Measurements from ENCODE around the gene BAIAP2. TPM values are rescaled to one million over a fixed set of nuclear protein-coding genes. Genes with fewer than 3 reads are reported as not detected.

BAIAP2 gene
- total RNA-seq, 2 donors from 2014 or later, result 11.0 to 13.9 TPM

GRCh38 chr17:81031566-81032550 lies 3.1 kb upstream of the BAIAP2 start:
- H3K4me1 Mint-ChIP-seq, result peaks cover 12% of the 10 kb centered on the region
- DNase-seq, result no peak
- H3K9me3 ChIP-seq (ENCODE audit: control insufficient read depth, low read length, poor library complexity, severe bottlenecking), result no peaks in the 10 kb centered on the region
- peaks cover 29% of the 10 kb centered on the region for H3K27me3 Mint-ChIP-seq
- H3K27ac Mint-ChIP-seq, result no peak overlapping the region
- H3K4me3 Mint-ChIP-seq, result no peak overlapping the region
- no peak for ATAC-seq
- H3K36me3 Mint-ChIP-seq (ENCODE audit: low read depth), result no peaks in the 10 kb centered on the region

DNA sequence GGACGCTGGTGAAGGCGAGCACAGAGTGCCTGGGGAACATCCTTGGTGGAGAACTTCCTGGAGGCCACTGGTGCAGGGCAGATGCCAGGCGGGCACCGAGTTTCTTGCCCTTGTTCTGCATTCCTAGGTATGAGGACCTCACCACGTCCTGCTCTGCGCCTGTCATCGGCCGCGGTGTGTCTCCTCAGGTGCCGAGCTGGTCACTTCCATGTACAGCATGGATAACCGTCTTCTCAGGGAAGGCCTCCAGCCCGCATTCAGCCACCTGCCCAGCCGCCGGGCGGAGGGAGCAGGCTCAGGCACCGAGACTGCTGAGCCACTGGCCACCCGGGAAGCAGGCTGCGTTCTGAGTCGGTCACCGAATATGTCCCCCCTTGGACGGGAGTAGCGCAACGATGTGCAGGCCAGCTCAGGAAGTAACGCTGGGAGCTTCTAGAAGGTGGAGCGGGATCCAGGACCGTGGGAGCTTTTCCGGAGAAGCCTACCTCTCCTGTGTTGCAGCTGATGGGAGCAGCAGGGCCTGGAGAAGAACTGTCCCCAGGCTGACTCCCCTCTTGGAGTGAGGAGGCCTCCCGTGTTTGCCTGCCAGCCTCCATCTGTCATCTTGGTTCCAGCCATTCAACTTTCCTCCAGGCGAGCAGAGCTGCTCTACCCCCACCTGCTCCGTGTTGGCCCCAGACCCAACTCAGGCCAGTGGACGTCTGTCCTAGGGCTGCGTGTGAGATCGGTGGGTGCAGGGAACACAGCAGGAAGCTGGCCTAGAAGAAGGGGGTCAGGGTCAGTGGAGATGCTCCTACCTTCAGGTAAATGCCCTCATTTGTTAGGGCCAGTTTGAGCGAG lies 2.1 kb upstream of the BAIAP2 start:
- H3K27ac Mint-ChIP-seq, result no peak overlapping the region
- DNase-seq (no peak), ATAC-seq (no peak)
- peaks cover 12% of the 10 kb centered on the region for H3K4me1 Mint-ChIP-seq
- no peaks in the 10 kb centered on the region for H3K9me3 ChIP-seq (ENCODE audit: control insufficient read depth, low read length, poor library complexity, severe bottlenecking)
- peaks cover 34% of the 10 kb centered on the region for H3K27me3 Mint-ChIP-seq
- H3K4me3 Mint-ChIP-seq, result peak overlapping the region; percentile 50
- no peaks in the 10 kb centered on the region for H3K36me3 Mint-ChIP-seq (ENCODE audit: low read depth)

GRCh38 chr17:81033535-81034167 lies 1.3 kb upstream of the BAIAP2 start:
- no peaks in the 10 kb centered on the region for H3K9me3 ChIP-seq (ENCODE audit: control insufficient read depth, low read length, poor library complexity, severe bottlenecking)
- H3K27ac Mint-ChIP-seq, result no peak overlapping the region
- H3K27me3 Mint-ChIP-seq, result peaks cover 36% of the 10 kb centered on the region
- H3K4me3 Mint-ChIP-seq, result peak overlapping the region; percentile 89
- no peak for DNase-seq
- H3K36me3 Mint-ChIP-seq (ENCODE audit: low read depth), result no peaks in the 10 kb centered on the region
- H3K4me1 Mint-ChIP-seq, result peaks cover 12% of the 10 kb centered on the region
- ATAC-seq, result no peak

DNA sequence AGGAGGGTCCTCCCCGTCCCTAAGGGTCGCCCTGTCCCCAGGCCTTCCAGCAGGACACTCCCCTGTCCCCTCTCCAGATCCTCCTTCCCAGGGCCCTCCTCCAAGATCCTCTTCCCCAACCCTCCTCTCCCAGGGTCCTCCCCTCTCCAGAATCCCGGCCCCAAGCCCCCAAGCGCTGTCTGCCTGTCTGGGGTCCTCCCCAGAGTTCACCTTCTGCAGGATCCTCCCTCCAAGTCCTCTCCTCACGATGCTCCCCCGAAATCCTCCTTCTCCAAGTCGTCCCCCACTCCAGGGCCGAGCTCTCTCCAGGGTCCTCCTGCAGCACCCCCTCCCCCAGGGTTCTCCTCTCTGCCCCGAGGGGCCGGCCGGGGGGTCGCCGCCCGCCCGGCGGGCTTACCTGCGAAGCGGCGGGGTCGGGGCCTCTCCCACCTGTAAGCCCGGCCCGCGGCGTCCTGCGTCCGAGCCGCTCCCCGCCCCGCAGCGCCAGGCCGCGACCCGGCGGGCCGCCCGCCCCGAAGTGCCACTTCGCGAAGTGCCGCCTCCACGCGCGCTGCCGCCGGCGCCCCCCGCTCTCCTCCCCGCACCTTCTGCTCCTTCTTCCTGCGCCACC lies 678 bp upstream of the BAIAP2 start:
- no peaks in the 10 kb centered on the region for H3K36me3 Mint-ChIP-seq (ENCODE audit: low read depth)
- no peaks in the 10 kb centered on the region for H3K9me3 ChIP-seq (ENCODE audit: control insufficient read depth, low read length, poor library complexity, severe bottlenecking)
- ATAC-seq (no peak), DNase-seq (no peak)
- H3K4me1 Mint-ChIP-seq, result peaks cover 12% of the 10 kb centered on the region
- peaks cover 33% of the 10 kb centered on the region for H3K27me3 Mint-ChIP-seq
- peak overlapping the region; percentile 89 for H3K4me3 Mint-ChIP-seq
- H3K27ac Mint-ChIP-seq, result no peak overlapping the region

GRCh38 chr17:81035521-81036196 lies 708 bp downstream of the BAIAP2 start:
- DNase-seq, result no peak
- H3K27ac Mint-ChIP-seq, result no peak overlapping the region
- H3K4me3 Mint-ChIP-seq, result peak overlapping the region; percentile 82
- H3K9me3 ChIP-seq (ENCODE audit: control insufficient read depth, low read length, poor library complexity, severe bottlenecking), result no peaks in the 10 kb centered on the region
- ATAC-seq, result peak; percentile 1
- H3K36me3 Mint-ChIP-seq (ENCODE audit: low read depth), result no peaks in the 10 kb centered on the region
- H3K4me1 Mint-ChIP-seq, result peaks cover 12% of the 10 kb centered on the region
- peaks cover 23% of the 10 kb centered on the region for H3K27me3 Mint-ChIP-seq

DNA sequence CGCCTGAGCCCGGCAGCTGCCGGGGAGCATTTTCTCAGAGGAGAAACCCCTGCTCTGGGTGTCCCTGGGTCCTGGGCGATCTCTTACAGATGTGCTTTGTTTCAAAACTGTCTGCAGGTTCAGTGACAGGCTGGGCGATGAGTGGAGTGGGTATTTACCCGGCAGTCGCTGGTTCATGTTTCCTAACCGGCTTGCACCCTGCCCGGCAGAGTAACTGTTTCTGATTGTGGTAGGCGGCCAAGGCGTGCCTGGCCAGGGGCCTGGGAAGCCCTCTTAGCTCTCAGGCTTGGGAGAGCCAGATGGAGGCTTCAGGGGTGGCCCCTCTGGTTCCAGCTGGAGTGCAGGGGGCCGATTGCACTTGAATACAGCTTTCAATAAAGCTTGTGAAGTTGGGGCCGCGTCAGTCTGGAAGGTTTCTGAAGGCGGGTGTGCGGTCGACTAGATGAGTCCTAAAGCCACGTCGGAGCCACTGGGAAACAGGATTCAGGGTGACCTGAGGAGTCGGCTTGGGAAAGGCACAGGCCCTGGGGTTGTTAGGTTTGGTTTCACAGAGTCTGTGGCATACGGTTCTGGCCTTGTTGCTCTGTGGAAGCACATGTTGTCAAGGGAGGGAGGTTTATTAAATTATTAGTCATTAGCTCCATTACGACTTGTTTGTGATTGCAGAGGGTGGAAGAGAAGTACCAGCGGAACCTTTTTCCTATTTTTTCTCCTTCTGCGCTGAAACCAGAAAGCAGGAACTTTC lies 1.4 kb downstream of the BAIAP2 start:
- DNase-seq (no peak), ATAC-seq (no peak)
- no peaks in the 10 kb centered on the region for H3K36me3 Mint-ChIP-seq (ENCODE audit: low read depth)
- no peaks in the 10 kb centered on the region for H3K9me3 ChIP-seq (ENCODE audit: control insufficient read depth, low read length, poor library complexity, severe bottlenecking)
- peak overlapping the region; percentile 9 for H3K27ac Mint-ChIP-seq
- peak overlapping the region; percentile 82 for H3K4me3 Mint-ChIP-seq
- peaks cover 12% of the 10 kb centered on the region for H3K4me1 Mint-ChIP-seq
- peaks cover 17% of the 10 kb centered on the region for H3K27me3 Mint-ChIP-seq

DNA sequence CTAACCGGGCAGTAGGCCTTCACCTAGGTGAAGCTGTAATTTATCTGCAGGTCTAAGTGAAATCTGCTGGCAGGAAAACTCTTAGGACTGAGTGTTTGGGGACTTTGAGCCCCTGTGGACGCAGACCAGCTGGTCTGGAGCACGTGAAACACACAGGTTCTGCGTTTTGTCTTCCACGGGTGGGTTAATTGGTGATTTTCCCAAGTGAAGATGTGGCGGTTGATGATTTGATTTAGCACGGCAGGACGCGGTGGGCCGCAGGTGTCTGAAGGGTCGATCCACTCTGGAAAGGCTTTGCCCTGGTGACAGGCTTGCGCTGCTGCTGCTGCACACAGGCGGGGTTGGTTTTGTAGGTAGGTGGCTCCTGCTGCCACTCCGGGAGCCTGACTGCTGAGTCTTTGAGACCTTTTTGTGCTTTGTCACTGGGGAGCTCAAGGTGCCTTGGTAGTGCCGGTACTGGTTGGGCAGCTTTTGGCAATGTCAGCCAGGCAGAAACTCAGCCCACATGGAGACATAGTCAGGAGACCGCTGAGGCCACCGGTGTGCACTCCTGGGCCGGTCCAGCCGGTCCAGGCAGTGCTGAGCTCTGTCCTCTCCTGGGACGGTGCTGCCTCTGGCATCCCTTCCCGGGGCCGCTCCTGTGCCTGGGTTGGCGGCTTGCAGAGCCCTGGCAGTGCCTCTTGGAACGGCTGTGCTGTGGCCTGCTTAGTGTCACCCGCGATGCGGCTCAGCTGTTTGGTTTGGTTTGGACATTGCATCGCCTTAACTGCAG lies 2.3 kb downstream of the BAIAP2 start:
- no peak for DNase-seq
- peak overlapping the region; percentile 82 for H3K4me3 Mint-ChIP-seq
- peaks cover 12% of the 10 kb centered on the region for H3K4me1 Mint-ChIP-seq
- peaks cover 17% of the 10 kb centered on the region for H3K27me3 Mint-ChIP-seq
- no peak for ATAC-seq
- no peaks in the 10 kb centered on the region for H3K9me3 ChIP-seq (ENCODE audit: control insufficient read depth, low read length, poor library complexity, severe bottlenecking)
- no peaks in the 10 kb centered on the region for H3K36me3 Mint-ChIP-seq (ENCODE audit: low read depth)
- peak overlapping the region; percentile 9 for H3K27ac Mint-ChIP-seq

GRCh38 chr17:81037798-81038733 lies 3.1 kb downstream of the BAIAP2 start:
- ATAC-seq, result no peak

GRCh38 chr17:81039096-81039495 lies 4.1 kb downstream of the BAIAP2 start:
- DNase-seq (no peak), ATAC-seq (no peak)
- H3K9me3 ChIP-seq (ENCODE audit: control insufficient read depth, low read length, poor library complexity, severe bottlenecking), result no peaks in the 10 kb centered on the region
- Mint-ChIP-seq H3K4me3 (no peak overlapping the region), H3K27ac (no peak overlapping the region), H3K27me3 (peaks cover 12% of the 10 kb centered on the region), H3K36me3 (ENCODE audit: low read depth) (no peaks in the 10 kb centered on the region), H3K4me1 (peaks cover 5% of the 10 kb centered on the region)

More at GRCh38 chr17:81037798-81038733, 3.1 kb downstream of the BAIAP2 start:
- Mint-ChIP-seq H3K27ac (no peak overlapping the region), H3K4me1 (peaks cover 13% of the 10 kb centered on the region), H3K36me3 (ENCODE audit: low read depth) (no peaks in the 10 kb centered on the region), H3K4me3 (no peak overlapping the region), H3K27me3 (peaks cover 14% of the 10 kb centered on the region)
- DNase-seq, result no peak
- H3K9me3 ChIP-seq (ENCODE audit: control insufficient read depth, low read length, poor library complexity, severe bottlenecking), result no peaks in the 10 kb centered on the region

GRCh38 chr17:81039854-81040758 lies 5.2 kb downstream of the BAIAP2 start:
- ATAC-seq (no peak), DNase-seq (no peak)
- no peak overlapping the region for H3K4me3 Mint-ChIP-seq
- peaks cover 4% of the 10 kb centered on the region for H3K4me1 Mint-ChIP-seq
- H3K9me3 ChIP-seq (ENCODE audit: control insufficient read depth, low read length, poor library complexity, severe bottlenecking), result no peaks in the 10 kb centered on the region
- no peak overlapping the region for H3K27ac Mint-ChIP-seq
- peaks cover 12% of the 10 kb centered on the region for H3K27me3 Mint-ChIP-seq
- H3K36me3 Mint-ChIP-seq (ENCODE audit: low read depth), result no peaks in the 10 kb centered on the region
